HG03139 (cell line): ENCODE data around the gene PGM1.
A peak's percentile ranks its signal among the peaks of the same experiment; 100 is the strongest.
"Not testable (repeated sequence)": the region's sequence is repeated elsewhere in the genome, so short reads cannot be mapped to it uniquely, and the experiment has no call there.

Source experiments
- ATAC-seq: cut with Tn5 transposase; IDR thresholded peaks from one replicate; pipeline ENCODE4 v1.9.1; 2021; ENCODE audit not compliant: unreplicated experiment

PGM1 gene

DNA sequence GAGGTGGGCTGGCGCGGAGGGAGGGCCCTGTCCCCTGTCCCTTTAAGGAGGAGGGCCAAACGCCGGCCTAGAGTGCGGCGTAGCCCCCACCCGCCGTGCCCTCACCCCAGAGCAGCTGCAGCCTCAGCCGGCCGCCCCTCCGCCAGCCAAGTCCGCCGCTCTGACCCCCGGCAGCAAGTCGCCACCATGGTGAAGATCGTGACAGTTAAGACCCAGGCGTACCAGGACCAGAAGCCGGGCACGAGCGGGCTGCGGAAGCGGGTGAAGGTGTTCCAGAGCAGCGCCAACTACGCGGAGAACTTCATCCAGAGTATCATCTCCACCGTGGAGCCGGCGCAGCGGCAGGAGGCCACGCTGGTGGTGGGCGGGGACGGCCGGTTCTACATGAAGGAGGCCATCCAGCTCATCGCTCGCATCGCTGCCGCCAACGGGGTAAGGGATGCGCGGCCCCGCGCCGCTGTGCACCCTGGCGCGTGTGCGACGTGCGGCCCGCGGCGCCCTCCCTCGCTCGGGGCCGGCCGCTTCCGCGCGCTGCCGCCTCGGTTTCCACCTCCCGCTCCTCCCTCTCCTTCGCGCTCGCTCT lies at the start of gene PGM1:
Gene PGM1, plus strand, starts transcription at position 109 of the 583 bp plus-strand sequence. Its CDS starts 78 bp downstream, at position 187.
- ATAC-seq, result peak; percentile 71

DNA sequence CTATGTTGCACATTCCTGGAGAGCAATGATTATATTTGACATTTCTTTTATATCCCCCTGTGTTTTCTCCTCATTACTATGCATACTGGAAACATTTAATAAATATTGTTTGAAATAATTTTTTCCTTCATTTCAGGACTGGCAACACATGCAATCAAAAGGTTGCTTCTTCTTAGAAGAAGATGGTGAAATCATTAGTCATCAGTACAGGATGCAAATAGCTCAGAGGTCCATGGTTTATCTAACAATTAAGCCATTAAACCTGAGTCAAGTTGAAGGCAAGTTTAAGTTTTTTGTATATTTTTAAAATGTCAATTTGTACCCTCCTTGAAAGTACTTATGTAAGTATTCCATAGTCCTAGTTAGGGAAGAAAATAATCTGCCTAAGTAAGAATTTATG lies 47.4 kb upstream of the PGM1 start:
- no peak for ATAC-seq

DNA sequence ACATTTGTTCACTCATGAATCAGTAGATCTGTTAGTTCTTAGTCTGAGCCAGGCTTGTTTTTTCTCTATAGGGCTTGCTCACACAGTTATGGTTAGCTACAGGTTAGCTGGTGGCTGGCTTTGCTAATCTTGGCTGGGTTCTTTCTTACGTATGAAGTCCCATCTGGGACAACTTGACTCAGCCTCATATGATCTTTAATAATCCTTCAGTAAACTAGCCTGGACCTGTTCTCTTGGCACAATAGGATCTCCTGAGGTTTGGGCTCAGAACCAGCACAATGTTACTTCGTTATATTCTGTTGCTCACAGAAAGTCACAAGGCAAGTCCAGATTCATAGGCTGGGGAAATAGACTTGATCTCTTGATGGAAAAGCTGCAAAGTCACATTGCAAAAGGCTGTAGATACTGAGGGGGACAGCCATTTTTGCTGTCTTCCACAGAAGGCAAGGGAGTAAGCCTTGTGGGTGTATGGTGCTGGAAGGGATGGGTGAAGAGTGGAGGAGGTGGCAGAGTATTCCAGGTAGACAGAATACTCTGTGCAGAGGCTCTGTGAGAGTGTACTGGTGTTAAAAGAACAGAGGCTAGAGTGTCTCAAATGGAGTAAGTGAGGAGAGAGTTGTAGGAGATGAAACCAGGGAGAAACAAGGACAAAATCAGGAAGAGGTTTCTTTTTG lies 45.5 kb upstream of the PGM1 start:
- no peak for ATAC-seq

DNA sequence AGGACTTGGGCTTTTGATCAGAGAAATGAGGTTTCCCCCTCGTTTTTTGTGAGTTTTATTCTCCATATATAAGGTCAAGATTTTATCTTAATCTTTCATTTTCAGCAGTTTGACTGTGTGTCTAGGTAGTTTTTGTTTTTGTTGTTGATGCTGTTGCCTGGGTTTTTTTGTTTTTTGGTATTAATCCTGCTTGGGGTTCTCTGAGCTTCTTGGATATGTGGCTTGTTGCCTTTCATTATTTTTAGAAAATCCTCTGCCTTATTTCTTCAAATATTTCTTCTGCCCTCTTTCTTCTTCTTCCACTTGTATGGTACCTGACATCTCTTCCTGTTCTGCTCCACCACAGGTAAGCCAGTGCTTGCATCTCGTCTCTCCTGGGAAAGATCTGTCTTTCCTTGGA lies 44.9 kb upstream of the PGM1 start:
- ATAC-seq, result no peak

DNA sequence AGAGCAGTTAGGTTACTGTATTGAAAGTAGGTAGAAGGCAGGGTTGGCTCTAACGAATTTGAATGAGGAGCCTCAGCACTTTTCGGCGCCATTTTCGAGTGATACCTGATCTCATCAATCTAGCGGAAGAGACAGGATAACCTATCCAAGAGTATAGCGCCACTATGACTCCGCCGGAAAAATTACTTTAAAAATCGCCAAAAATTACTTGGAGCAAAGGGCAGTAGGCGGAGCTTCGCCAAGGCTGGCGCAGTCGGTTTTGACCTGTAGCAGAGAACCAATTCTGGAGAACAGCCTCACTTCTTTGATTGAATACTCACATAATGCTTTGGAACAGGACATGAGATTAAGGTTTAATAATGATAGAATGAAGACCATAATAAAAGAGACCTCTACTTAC lies 44.3 kb upstream of the PGM1 start:
- no peak for ATAC-seq

DNA sequence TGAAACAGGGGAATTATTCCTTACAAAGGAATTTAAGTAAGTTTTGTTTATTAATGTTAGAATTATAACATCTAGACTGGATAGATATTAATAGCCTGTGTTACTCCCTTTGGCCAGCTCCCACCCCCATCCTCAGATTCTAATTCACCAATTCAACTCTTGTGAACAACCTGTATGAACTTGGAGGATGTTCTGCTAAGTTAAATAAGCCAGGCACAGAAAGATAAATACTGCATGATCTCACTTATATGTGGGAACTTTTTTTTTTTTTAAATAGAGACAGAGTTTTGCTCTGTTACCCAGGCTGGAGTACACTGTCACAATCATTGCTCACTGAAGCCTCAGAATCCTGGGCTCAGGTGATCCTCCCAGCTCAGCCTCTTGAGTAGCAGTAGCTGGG lies 37.7 kb upstream of the PGM1 start:
- ATAC-seq, result no peak

DNA sequence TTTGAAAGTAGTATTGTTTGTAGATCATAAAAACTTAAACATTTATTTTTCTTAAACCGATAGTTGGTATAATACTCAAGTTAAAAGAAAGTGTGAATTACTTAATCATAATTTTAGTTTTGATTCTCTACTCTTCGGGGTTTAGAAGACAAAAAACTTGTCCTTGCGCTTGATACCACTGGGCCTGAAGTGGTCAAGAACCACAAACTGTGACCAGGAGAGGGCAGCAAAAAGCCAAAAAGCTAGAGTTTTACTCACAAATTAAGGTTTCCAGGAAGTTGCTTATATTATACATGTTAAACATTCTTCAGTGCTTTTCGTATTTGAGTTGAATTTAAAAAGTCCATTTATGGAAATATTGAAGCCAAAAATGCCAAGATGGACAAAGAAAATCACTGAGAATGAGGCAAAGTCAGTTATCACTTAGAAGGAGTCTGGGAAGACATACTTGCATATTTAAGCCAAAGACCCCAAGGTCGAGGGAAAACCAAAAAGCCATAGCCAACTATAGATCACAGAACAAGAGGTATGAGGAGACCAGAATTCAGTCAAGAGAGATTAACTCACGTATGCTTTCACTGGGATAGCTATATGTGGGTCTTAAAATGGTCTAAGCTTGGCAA lies 35.7 kb upstream of the PGM1 start:
- no peak for ATAC-seq

DNA sequence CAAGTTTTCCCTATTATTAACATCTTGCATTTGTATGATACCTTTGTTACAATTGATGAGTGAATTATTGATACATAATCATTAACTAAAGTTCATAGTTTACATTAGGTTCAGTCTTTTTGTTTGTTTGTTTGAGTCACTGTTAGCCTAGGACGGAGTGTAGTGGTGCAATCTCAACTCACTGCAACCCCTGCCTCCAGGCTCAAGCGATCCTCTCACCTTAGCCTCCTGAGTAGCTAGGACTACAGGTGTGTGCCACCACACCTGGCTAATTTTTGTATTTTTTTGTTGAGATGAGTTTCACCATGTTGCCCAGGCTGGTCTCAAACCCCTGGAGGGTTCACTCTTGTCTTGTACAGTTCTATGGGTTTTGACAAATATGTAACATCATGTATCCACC lies 33.9 kb upstream of the PGM1 start:
- ATAC-seq, result no peak

DNA sequence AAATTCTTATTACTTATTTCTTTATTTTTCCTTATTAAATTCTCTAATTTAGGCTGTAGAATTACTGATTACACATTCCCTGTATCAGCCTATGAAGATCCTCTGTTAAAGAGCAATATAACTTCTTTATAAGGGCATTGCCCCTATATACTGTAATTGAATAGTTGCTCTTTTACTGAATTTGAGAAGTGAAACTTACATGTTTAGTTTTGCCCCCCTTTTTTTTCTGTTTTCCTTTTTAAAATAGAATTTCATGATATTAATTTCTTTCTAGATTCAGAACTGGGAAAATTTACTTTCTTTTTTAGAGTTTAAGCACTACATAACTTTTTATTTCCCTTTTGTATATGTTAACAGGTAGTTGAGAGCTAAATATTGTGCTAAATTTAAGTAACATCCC lies 29.5 kb upstream of the PGM1 start:
- ATAC-seq, result no peak

DNA sequence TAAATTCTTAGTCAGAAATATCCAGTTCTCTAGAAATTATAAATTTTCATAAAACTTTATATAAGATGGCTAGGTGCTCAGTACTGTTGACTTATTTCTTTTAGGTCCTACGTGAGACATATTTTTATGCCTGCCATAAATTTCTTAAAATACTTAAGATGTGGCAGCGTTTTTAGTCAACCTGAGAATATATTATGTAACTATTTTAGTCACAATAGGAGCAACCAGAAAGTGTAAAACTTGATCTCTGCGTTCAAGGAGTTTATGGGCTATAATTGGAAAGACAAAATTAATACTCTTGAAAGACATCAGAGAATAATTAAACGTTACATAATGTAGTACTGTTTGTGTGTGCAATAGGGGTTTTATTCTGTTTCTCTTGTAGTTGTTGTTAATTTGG lies 24.1 kb upstream of the PGM1 start:
- no peak for ATAC-seq

DNA sequence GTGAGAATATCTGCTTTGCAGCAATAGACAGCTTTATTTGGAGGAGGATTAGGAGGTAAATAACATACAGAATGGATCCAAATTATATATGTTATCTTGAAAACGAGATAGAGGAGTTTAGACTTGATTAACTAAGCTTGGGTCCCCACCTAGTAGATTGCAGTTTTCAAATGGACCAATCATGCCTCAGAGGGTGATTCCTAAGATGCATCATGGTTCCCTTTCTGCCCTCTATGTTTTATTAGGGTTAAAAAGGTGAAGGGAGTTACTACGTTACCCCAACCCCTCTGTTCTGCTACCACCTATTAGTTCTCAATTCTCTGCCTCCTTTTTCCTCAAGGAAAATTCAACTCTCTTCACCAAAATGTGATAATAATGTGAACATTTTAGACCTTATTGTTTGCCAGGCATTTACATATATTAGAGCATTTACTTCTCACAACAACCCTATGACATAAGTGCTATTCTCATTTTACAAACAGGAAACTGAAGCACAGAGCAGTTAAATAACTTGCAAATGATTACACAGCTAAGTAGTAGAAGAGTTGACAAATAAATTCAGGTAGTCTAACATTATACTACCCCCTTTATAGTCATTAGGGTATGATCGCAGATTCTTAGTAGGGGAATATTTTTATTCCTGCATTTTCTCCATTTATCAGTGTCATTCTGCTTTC lies 23.4 kb upstream of the PGM1 start:
- ATAC-seq, result no peak

DNA sequence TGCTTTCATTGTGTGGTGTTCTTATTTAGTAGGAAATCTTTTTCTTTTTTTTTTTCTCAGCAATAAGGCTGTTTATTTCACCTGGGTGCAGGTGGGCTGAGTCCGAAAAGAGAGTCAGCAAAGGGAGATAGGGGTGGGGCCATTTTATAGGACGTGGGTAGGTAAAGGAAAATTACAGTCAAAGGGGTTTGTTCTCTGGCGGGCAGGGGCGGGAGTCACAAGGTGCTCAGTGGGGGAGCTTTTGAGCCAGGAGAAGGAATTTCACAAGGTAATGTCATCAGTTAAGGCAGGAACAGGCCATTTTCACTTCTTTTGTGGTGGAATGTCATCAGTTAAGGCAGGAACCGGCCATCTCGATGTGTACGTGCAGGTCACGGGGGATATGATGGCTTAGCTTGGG lies 20.5 kb upstream of the PGM1 start:
- ATAC-seq, result not testable (repeated sequence)

DNA sequence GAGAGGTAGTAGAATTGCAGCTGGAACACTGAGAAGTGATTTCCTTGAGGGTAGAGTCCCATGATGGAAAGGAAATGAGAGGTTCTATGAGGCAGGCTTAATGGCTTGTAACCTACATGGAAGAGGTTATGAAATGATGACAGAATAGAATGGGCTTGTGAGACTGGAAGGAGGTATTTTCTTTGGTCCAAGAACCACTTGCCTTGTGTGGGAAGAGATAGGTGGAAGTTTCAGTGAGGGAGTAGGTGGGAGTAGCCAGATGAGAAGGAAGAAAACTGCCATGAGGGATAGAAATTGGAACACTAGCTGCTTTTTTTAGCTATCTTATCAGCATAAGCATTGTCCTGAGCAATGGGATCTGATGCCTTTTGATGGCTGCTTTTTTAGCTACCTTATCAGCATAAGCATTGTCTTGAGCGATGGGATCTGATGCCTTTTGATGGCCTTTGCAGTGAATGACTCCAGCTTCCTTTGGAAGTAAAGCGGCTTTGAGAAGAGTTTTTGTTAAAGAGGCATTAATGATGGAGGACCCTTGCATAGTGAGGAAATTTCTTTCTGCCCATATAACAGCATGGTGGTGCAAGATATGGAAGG lies 18.9 kb upstream of the PGM1 start:
- ATAC-seq, result not testable (repeated sequence)

DNA sequence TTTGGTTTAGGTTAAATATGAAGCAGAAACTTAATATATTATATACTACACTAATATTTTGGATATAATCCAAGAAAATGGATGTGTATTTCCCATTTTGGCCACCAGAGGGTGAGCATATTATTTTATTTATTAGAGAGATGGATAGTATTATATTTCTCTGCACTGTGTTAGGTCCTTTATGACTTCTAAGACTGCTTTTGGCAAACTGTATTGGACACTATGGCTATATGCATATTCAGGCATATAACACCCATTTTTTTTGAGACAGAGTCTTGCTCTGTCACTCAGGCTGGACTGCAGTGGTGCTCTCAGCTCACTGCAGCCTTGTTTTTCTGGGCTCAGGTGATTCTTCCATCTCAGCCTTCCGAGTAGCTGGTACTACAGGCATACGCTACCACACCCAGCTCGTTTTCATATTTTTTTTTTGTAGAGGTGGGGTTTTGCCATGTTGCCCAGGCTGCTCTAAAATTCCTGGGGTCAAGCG lies 17.8 kb upstream of the PGM1 start:
- ATAC-seq, result no peak

DNA sequence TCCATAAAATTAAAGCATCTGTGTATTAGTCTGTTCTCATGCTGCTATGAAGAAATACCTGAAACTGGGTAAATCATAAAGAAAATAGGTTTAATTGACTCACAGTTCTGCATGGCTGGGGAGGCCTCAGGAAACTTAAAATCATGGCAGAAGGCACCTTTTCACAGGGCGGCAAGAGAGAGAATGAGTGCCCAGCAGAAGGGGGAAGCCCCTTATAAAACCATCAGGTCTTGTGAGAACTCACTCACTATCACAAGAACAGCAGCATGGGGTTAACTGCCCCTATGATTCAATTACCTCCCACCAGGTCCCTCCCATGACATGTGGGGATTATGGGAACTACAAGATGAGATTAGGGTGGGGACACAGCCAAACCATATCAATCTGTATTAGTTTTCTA lies 6.9 kb upstream of the PGM1 start:
- not testable (repeated sequence) for ATAC-seq

DNA sequence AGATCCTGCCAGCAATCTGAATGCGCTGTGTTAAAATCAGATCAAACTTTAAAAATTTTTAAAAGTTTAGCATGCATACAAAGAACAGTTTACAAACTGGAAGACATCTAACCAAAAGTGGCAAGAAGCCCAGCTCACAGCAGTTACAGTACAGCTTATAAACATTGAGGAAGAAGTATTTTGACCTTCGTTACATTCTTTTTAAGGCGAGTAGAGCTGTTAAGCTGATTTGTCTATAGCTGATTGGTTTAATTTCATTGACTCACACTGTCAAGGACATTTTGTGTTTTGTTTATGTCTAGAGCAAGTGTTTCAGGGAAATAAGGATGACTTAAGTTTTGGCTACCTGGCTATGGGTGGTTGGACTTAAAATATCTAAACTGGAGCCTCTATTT lies 3.0 kb upstream of the PGM1 start:
- no peak for ATAC-seq

DNA sequence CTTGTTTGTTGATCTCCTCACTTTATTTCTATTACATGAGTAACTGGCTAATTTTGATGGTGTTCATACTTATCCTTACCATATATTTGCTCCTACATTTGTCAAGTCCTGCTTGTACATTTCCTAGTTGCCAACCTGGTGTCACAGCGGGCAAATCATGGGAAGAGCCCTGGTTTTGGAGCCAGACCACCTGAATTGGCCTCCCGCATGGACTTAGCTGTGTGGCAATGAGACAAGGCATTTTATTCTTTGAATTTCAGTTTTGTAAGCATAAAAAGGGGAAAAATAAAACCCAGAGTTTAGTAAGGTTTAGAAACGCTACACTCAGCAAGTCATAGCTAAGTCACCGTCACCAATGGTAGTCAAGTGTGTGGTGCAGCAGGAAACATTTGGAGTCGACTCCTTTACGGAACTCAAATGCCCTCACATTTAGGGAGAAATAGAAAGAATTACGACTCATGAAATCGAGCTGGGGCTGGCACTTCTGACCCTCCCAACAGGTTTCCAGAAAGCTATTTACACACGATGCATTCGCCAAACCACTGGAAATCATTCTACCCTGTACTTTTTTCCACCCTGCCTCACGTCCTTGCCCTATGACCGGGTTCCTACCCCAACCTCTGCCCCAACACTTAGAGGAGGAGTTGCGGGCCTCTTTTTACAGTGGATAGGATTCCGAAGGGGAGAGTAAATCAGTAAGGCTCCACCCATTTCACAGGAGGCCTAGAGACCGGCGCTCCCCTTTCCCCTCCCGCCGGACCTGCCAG lies 492 bp upstream of the PGM1 start:
- ATAC-seq, result no peak

DNA sequence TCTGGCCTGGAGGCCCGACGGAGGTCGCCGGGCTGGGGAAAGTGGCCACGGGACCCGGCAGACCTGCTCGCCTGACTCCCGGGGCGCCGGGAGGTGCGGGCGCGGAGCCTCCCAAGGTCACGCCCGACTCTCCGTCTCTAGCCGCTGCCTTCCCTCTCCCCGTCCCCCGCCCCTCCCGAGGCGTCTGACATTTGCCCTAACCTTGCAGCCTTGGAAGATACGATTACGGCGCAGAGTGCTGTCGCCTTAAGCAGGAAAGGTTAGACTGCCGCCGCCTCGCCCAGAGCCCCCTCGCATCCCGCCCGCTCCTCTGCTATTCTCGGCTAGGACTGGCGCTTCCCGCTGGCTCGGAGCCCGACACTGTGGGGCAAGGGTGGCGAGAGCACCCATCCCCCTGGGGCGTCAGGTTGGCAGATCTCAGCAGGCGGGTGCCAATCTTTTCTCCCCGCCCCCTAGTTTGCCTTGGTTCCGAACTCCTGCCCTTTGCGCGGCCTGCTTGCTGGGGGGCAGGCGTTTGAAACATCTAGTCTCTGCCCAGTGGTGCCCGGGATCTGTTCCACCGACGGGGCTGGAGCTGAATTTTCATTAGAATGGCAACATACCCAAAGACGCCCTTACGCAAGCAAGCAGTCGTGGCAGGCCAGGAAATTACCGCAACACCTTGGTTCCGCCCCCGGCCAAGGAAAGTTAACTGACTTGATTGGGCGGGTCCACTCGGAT lies 835 bp downstream of the PGM1 start:
- peak; percentile 40 for ATAC-seq

DNA sequence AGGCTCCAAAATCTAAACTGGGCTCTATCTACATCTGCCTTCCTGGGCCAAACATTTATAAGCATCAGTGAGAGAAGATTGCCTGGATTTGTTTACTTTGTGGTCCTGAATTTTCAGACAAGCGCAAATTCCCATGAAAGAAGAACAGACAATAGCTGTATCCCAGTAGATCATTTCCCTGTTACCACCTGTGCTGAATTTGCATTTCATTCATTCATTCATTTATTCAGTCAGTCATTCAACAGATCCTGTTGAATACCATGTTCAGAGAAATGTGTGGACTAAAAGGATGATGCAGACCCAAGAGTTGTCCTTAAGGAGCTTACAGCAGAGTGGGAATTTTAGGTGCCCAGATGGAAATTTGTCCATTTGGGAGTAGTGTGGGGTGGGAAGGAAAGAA lies 2.2 kb downstream of the PGM1 start:
- ATAC-seq, result no peak

DNA sequence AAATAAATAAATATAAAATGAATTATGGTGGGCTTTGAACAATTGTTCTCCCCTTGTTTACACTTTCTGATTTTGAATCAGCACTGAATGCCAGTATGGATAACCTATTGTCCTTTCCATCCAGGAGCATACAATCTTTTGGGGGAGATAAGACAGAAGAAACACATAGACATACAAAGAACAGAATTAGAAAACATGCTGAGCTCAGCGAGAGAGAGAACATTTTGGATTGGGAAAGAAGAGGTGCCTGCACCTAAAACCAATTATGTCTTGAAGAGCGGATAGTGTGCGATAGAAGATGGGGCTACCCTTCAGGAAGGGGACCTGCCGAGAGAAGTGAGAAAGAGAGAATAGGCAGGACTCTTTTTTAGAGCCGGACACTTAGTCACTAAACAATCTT lies 6.6 kb downstream of the PGM1 start:
- ATAC-seq, result no peak
